PFSK-1 (cell line): ENCODE measurements around the gene TCP11.

Experiments
- FOXP2 ChIP-seq: optimal IDR thresholded peaks from 2 replicates; pipeline ENCODE3; 2011; ENCODE audit warnings: borderline replicate concordance, control low read depth, inconsistent platforms; ENCODE audit not compliant: insufficient read depth; ENCODE audit errors: extremely low read length, extremely low read depth
- POLR2AphosphoS5 ChIP-seq: IDR thresholded peaks from 2 replicates; pipeline ENCODE4 v1.6.1; 2012; ENCODE audit warnings: low read depth, mild to moderate bottlenecking, control low read depth, low read length, moderate library complexity
- REST ChIP-seq, 2 experiments: IDR thresholded peaks; 2 replicates each; pipeline versions ENCODE4 v1.6.1 to v1.8.0; 2011 to 2012; ENCODE audit warnings: low read depth in 2 of 2, low read length in 2 of 2, control low read depth in 1 of 2, inconsistent platforms in 1 of 2, mild to moderate bottlenecking in 1 of 2, moderate library complexity in 1 of 2; ENCODE audit not compliant: insufficient read depth in 1 of 2
- SIN3A ChIP-seq: IDR thresholded peaks from 2 replicates; pipeline ENCODE4 v1.6.1; 2012; ENCODE audit warnings: mild to moderate bottlenecking, low read length, moderate library complexity, borderline replicate concordance; ENCODE audit not compliant: insufficient read depth
- TAF1 ChIP-seq: IDR thresholded peaks from 2 replicates; pipeline ENCODE4 v1.6.1; 2012; ENCODE audit warnings: low read length, control low read depth, borderline replicate concordance; ENCODE audit not compliant: insufficient read depth

DNA sequence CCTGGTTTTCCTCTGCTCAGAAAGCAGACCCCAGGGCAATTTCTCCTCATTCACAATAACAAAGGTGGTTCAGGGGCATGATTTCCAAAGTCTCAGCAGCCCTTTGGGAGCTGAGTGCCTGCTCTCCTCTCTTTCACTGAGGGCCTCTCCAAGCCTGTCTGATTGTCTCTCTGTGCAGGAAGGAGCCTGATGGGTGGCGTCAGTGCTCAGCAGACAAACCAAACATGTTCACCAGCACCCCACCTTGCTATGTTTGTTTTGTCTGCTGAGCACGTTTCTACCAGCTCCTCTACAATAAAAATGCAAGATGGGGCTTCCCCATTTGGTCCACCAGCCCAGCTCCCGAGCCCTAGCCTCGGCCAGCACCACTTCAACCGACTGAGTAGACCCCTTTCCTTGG lies 25.4 kb upstream of the TCP11 start:
- TF ChIP-seq TAF1 (no peak), POLR2AphosphoS5 (no peak), SIN3A (no peak), REST (IDR thresholded peaks at IDR 0.05; ENCODE audit: insufficient read depth in 1 of 2, low read depth in 2 of 2, low read length in 2 of 2) (no peak), FOXP2 (no peak)
